SH-SY5Y (cell line): ENCODE data around the gene DOC2B.

Source experiments
- GATA2 ChIP-seq: IDR thresholded peaks from 2 replicates; pipeline ENCODE4 v1.6.1; 2011; ENCODE audit warnings: mild to moderate bottlenecking, low read depth, low read length
- GATA3 ChIP-seq: IDR thresholded peaks from 2 replicates; pipeline ENCODE4 v1.6.1; 2011; ENCODE audit warnings: low read depth, mild to moderate bottlenecking, low read length, moderate library complexity

DNA sequence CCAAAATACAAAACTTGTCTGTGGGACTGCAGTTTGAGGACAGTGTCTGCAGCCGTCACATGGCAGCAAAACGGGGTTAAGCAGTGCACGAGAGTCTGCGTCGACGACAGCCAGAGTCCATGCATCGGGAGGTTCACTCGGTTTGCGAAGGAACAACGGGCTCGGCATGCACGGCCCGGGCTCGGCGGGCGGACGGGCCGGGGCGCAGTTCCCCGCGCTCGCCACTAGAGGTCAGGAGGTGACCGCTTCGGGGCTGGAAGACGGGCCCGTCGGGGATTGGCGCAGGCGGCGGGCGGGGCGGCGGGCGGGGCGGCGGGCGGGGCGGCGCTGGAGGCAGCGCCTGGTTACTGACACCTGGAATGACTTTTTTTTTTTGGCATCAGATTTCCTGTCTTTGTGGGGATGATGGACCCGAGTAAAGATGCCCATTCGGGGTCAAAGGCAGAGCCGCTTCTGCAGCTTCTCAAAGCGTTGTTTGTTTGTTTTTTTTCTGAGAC is 37.6 kb downstream of the DOC2B start:
- no peak for TF ChIP-seq GATA3
- TF ChIP-seq GATA2: no peak
